ENCODE measurements around the gene NPPB. TPM values are rescaled to one million over a fixed set of nuclear protein-coding genes. Genes with fewer than 3 reads are reported as not detected.

Gene NPPB
- total RNA-seq, 3 donors from 2014 or later: not detected

GRCh38 chr1:11858968-11859871, 475 bp upstream of the NPPB start:
- no peak for TF ChIP-seq CTCF (IDR thresholded peaks at IDR 0.05)
- DNase-seq (peak in 2 of 3 donors; percentile 63 to 65), ATAC-seq (peak; percentile 73)
- Histone ChIP-seq H3K4me1 (ENCODE audit: low read depth) (no peaks in the 10 kb centered on the region), H3K9me3 (no peaks in the 10 kb centered on the region), H3K36me3 (ENCODE audit: low read depth) (no peaks in the 10 kb centered on the region), H3K4me3 (no peak overlapping the region)
- intact Hi-C loops (cut with DNase I, micrococcal nuclease): no loop called here

GRCh38 chr1:11858158-11858557, 587 bp downstream of the NPPB start:
- TF ChIP-seq CTCF (IDR thresholded peaks at IDR 0.05): no peak
- no peaks in the 10 kb centered on the region for H3K9me3 ChIP-seq
- intact Hi-C loops (cut with DNase I, micrococcal nuclease): no loop called here
- no peaks in the 10 kb centered on the region for H3K4me1 ChIP-seq (ENCODE audit: low read depth)
- no peak overlapping the region for H3K4me3 ChIP-seq
- ATAC-seq (no peak), DNase-seq (no peak)
- no peaks in the 10 kb centered on the region for H3K36me3 ChIP-seq (ENCODE audit: low read depth)

GRCh38 chr1:11857164-11857851, 1.4 kb downstream of the NPPB start:
- intact Hi-C loops (cut with DNase I, micrococcal nuclease): no loop called here
- no peak for DNase-seq

GRCh38 chr1:11856698-11857097, 2.0 kb downstream of the NPPB start:
- Histone ChIP-seq H3K36me3 (ENCODE audit: low read depth) (no peaks in the 10 kb centered on the region), H3K9me3 (no peaks in the 10 kb centered on the region), H3K4me1 (ENCODE audit: low read depth) (no peaks in the 10 kb centered on the region), H3K4me3 (no peak overlapping the region)
- intact Hi-C loops (cut with DNase I, micrococcal nuclease): no loop called here
- ATAC-seq (no peak), DNase-seq (no peak)
- TF ChIP-seq CTCF (IDR thresholded peaks at IDR 0.05): no peak

More at GRCh38 chr1:11857164-11857851, 1.4 kb downstream of the NPPB start:
- ATAC-seq: no peak
- no peaks in the 10 kb centered on the region for H3K9me3 ChIP-seq
- no peak overlapping the region for H3K4me3 ChIP-seq
- H3K36me3 ChIP-seq (ENCODE audit: low read depth): no peaks in the 10 kb centered on the region
- H3K4me1 ChIP-seq (ENCODE audit: low read depth): no peaks in the 10 kb centered on the region
- no peak for TF ChIP-seq CTCF (IDR thresholded peaks at IDR 0.05)

- TF ChIP-seq CTCF (IDR thresholded peaks at IDR 0.05): no peak
- ATAC-seq (no peak), DNase-seq (no peak)
- Histone ChIP-seq H3K36me3 (ENCODE audit: low read depth) (no peaks in the 10 kb centered on the region), H3K4me1 (ENCODE audit: low read depth) (no peaks in the 10 kb centered on the region), H3K9me3 (no peaks in the 10 kb centered on the region), H3K4me3 (no peak overlapping the region)
- intact Hi-C loops (cut with DNase I, micrococcal nuclease): no loop called here
Measured at GRCh38 chr1:11855430-11855829, 3.3 kb downstream of the NPPB start.
